HEK293 (cell line): ENCODE data around the gene CD2AP.

Experiments
- TCF7L2 ChIP-seq: IDR thresholded peaks from 2 replicates; pipeline ENCODE4 v1.6.1; 2011; ENCODE audit warnings: low read depth, mild to moderate bottlenecking, inconsistent platforms, low read length, moderate library complexity, borderline replicate concordance
- YY1 ChIP-seq: fragments of 450-650 bp; formaldehyde crosslinking; IDR thresholded peaks from 2 replicates; pipeline ENCODE4 v1.5.1; 2018; ENCODE audit warnings: missing biosample characterization, missing genetic modification characterization
- ZFP69B ChIP-seq: fragments of 450-650 bp; formaldehyde crosslinking; IDR thresholded peaks from 2 replicates; pipeline ENCODE4 v1.5.1; 2016; ENCODE audit warnings: missing biosample characterization, missing genetic modification characterization
- ZNF138 ChIP-seq: fragments of 450-650 bp; formaldehyde crosslinking; IDR thresholded peaks from 2 replicates; pipeline ENCODE4 v1.5.1; 2016; ENCODE audit warnings: missing biosample characterization, missing genetic modification characterization, borderline replicate concordance
- ZNF274 ChIP-seq, 2 experiments: fragments of 200-500 bp in 1 of 2; fragments of 450-650 bp in 1 of 2; sonication (Bioruptor generic) in 1 of 2; formaldehyde crosslinking in 1 of 2; IDR thresholded peaks; 2 replicates each; pipeline versions ENCODE4 v1.5.1 to v1.6.1; 2014 to 2016; ENCODE audit warnings: borderline replicate concordance in 1 of 2, inconsistent platforms in 1 of 2, low read length in 1 of 2, missing biosample characterization in 1 of 2, missing genetic modification characterization in 1 of 2
- ZNF311 ChIP-seq: fragments of 450-650 bp; formaldehyde crosslinking; IDR thresholded peaks from 2 replicates; pipeline ENCODE4 v1.5.1; 2017; ENCODE audit warnings: missing biosample characterization, missing genetic modification characterization, borderline replicate concordance
- ZNF350 ChIP-seq: fragments of 450-650 bp; formaldehyde crosslinking; IDR thresholded peaks from 2 replicates; pipeline ENCODE4 v1.5.0; 2017; ENCODE audit warnings: missing biosample characterization, mild to moderate bottlenecking, missing genetic modification characterization
- ZNF776 ChIP-seq: fragments of 450-650 bp; formaldehyde crosslinking; IDR thresholded peaks from 2 replicates; pipeline ENCODE4 v1.5.0; 2017; ENCODE audit warnings: missing biosample characterization, missing genetic modification characterization, borderline replicate concordance
- TF ChIP-seq, protein P1 (sequence below): fragments of 450-650 bp; formaldehyde crosslinking; IDR thresholded peaks from 2 replicates; pipeline ENCODE4 v1.5.1; 2016; ENCODE audit warnings: missing biosample characterization, missing genetic modification characterization, low read depth
- TF ChIP-seq, protein P2 (sequence below): fragments of 450-650 bp; formaldehyde crosslinking; IDR thresholded peaks from 2 replicates; pipeline ENCODE4 v1.5.1; 2016; ENCODE audit warnings: missing biosample characterization, missing genetic modification characterization

DNA sequence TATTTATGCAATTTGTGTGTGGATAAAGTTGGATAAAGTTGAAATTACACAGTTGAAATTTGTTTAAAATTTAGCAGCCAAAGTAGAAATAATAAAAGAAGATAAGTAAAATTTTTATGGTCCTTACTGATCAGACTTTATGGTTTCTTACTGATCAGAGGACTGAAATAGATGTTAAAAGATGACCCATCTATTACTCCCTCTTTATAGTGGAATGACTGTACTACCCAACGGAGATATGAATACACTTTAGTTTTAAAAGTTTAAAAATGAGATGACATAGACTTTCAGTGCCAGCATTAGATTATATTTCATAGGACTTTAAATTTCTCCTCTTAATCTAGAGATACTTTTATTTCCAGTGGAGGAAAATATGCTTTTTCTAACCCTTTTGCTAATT is 121.9 kb downstream of the CD2AP start:
- no peak for TF ChIP-seq TCF7L2
- no peak for TF ChIP-seq ZNF138 (tag by site-specific recombination)
- no peak for TF ChIP-seq ZNF311 (tag by site-specific recombination)
- TF ChIP-seq ZNF274 (IDR thresholded peaks at IDR 0.05; ENCODE audit: low read length), result no peak
- TF ChIP-seq ZNF274 (tag by site-specific recombination; IDR thresholded peaks at IDR 0.05; ENCODE audit: borderline replicate concordance), result no peak
- TF ChIP-seq, protein P1, sequence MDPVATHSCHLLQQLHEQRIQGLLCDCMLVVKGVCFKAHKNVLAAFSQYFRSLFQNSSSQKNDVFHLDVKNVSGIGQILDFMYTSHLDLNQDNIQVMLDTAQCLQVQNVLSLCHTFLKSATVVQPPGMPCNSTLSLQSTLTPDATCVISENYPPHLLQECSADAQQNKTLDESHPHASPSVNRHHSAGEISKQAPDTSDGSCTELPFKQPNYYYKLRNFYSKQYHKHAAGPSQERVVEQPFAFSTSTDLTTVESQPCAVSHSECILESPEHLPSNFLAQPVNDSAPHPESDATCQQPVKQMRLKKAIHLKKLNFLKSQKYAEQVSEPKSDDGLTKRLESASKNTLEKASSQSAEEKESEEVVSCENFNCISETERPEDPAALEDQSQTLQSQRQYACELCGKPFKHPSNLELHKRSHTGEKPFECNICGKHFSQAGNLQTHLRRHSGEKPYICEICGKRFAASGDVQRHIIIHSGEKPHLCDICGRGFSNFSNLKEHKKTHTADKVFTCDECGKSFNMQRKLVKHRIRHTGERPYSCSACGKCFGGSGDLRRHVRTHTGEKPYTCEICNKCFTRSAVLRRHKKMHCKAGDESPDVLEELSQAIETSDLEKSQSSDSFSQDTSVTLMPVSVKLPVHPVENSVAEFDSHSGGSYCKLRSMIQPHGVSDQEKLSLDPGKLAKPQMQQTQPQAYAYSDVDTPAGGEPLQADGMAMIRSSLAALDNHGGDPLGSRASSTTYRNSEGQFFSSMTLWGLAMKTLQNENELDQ (tag by site-specific recombination), result no peak
- TF ChIP-seq ZFP69B (tag by site-specific recombination), result no peak
- TF ChIP-seq YY1 (tag by site-specific recombination), result no peak
- no peak for TF ChIP-seq ZNF776 (tag by site-specific recombination)
- TF ChIP-seq ZNF350 (tag by site-specific recombination), result no peak
- TF ChIP-seq, protein P2, sequence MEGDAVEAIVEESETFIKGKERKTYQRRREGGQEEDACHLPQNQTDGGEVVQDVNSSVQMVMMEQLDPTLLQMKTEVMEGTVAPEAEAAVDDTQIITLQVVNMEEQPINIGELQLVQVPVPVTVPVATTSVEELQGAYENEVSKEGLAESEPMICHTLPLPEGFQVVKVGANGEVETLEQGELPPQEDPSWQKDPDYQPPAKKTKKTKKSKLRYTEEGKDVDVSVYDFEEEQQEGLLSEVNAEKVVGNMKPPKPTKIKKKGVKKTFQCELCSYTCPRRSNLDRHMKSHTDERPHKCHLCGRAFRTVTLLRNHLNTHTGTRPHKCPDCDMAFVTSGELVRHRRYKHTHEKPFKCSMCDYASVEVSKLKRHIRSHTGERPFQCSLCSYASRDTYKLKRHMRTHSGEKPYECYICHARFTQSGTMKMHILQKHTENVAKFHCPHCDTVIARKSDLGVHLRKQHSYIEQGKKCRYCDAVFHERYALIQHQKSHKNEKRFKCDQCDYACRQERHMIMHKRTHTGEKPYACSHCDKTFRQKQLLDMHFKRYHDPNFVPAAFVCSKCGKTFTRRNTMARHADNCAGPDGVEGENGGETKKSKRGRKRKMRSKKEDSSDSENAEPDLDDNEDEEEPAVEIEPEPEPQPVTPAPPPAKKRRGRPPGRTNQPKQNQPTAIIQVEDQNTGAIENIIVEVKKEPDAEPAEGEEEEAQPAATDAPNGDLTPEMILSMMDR (tag by site-specific recombination), result no peak
